CD14-positive monocyte (primary cell): Measurements from ENCODE around the gene SPO11. TPM values are rescaled to one million over a fixed set of nuclear protein-coding genes. Genes with fewer than 3 reads are reported as not detected.

Experiments used
- DNase-seq, 3 donors: peaks; one replicate each; pipeline ENCODE4 v3.0.0-alpha.2; 2011 to 2022
- H2AFZ ChIP-seq: 2 replicates; pipeline ENCODE4 v1.6.0; 2012; ENCODE audit warnings: mild to moderate bottlenecking, low read depth, low read length, inconsistent platforms; ENCODE audit not compliant: insufficient read depth, poor library complexity, severe bottlenecking
- H3K27ac ChIP-seq, 2 donors: 1 replicate in 1 of 2; 2 replicates in 1 of 2; pipeline ENCODE4 v1.5.1; 2012 to 2013; ENCODE audit warnings: low read length in 2 of 2, control low read depth in 1 of 2, inconsistent platforms in 1 of 2, low read depth in 1 of 2, mild to moderate bottlenecking in 1 of 2
- H3K27me3 ChIP-seq, 2 donors: one replicate each; pipeline versions ENCODE4 v1.6.0 to v1.6.1; 2011 to 2013; ENCODE audit warnings: low read length in 2 of 2; ENCODE audit not compliant: control insufficient read depth in 2 of 2, insufficient read depth in 2 of 2
- H3K36me3 ChIP-seq, 2 donors: replicated peaks in 1 of 2; 1 replicate in 1 of 2; 2 replicates in 1 of 2; pipeline versions ENCODE4 v1.5.1 to v1.6.1; 2012 to 2013; ENCODE audit warnings: low read length in 2 of 2, control low read depth in 1 of 2, inconsistent platforms in 1 of 2, mild to moderate bottlenecking in 1 of 2; ENCODE audit not compliant: insufficient read depth in 2 of 2, control insufficient read depth in 1 of 2
- H3K4me1 ChIP-seq, 2 donors: 1 replicate in 1 of 2; 2 replicates in 1 of 2; pipeline versions ENCODE4 v1.5.1 to v1.6.1; 2012 to 2013; ENCODE audit warnings: low read length in 2 of 2, control low read depth in 1 of 2, inconsistent platforms in 1 of 2, mild to moderate bottlenecking in 1 of 2, moderate library complexity in 1 of 2; ENCODE audit not compliant: insufficient read depth in 2 of 2, control insufficient read depth in 1 of 2
- H3K4me2 ChIP-seq: replicated peaks from 2 replicates; pipeline ENCODE3; 2012; ENCODE audit warnings: low read length, moderate library complexity, mild to moderate bottlenecking; ENCODE audit not compliant: poor library complexity, severe bottlenecking; ENCODE audit errors: extremely low read depth
- H3K4me3 ChIP-seq, 3 experiments: fragments of 200-600 bp in 1 of 3; sonication (generic) in 1 of 3; replicated peaks in 1 of 3; 1 replicate in 2 of 3; 2 replicates in 1 of 3; pipeline ENCODE4 v1.5.1; 2011 to 2013; ENCODE audit warnings: low read length in 3 of 3, mild to moderate bottlenecking in 3 of 3, control low read depth in 2 of 3, low read depth in 2 of 3, inconsistent platforms in 1 of 3, moderate library complexity in 1 of 3
- H3K79me2 ChIP-seq: 2 replicates; pipeline ENCODE4 v1.6.0; 2012; ENCODE audit warnings: mild to moderate bottlenecking, control low read depth, inconsistent platforms, low read length, moderate library complexity; ENCODE audit not compliant: insufficient read depth
- H3K9ac ChIP-seq: 2 replicates; pipeline ENCODE4 v1.6.0; 2017; ENCODE audit warnings: low read length, mild to moderate bottlenecking; ENCODE audit not compliant: insufficient read depth, poor library complexity, severe bottlenecking
- H3K9me3 ChIP-seq, 2 donors: replicated peaks in 1 of 2; 1 replicate in 1 of 2; 2 replicates in 1 of 2; pipeline versions ENCODE4 v1.5.1 to v1.6.1; 2012 to 2013; ENCODE audit warnings: low read length in 2 of 2, control low read depth in 1 of 2; ENCODE audit not compliant: control insufficient read depth in 1 of 2, insufficient read depth in 1 of 2
- H4K20me1 ChIP-seq: 2 replicates; pipeline ENCODE4 v1.6.0; 2012; ENCODE audit warnings: mild to moderate bottlenecking, low read length, control low read depth, moderate library complexity; ENCODE audit not compliant: insufficient read depth
- H3K27ac Mint-ChIP-seq, 7 donors: one replicate each; pipeline ENCODE4 v1.8.0; 2020; ENCODE audit warnings: mild to moderate bottlenecking in 7 of 7, mixed read lengths in 7 of 7, moderate library complexity in 6 of 7, inconsistent platforms in 2 of 7
- H3K27me3 Mint-ChIP-seq, 3 donors: one replicate each; pipeline ENCODE4 v1.8.0; 2021 to 2022; ENCODE audit warnings: low read depth in 3 of 3, mild to moderate bottlenecking in 3 of 3, mixed read lengths in 3 of 3, moderate library complexity in 3 of 3, inconsistent platforms in 1 of 3
- H3K36me3 Mint-ChIP-seq, 2 donors: one replicate each; pipeline ENCODE4 v1.8.0; 2020; ENCODE audit warnings: mixed read lengths in 2 of 2, inconsistent platforms in 1 of 2, mild to moderate bottlenecking in 1 of 2
- H3K4me1 Mint-ChIP-seq: one replicate; pipeline ENCODE4 v1.8.0; 2020; ENCODE audit warnings: mild to moderate bottlenecking, mixed read lengths
- H3K4me3 Mint-ChIP-seq, 2 donors: one replicate each; pipeline ENCODE4 v1.8.0; 2020; ENCODE audit warnings: mild to moderate bottlenecking in 2 of 2, mixed read lengths in 2 of 2, moderate library complexity in 1 of 2
- H3K9me3 Mint-ChIP-seq, 7 donors: one replicate each; pipeline ENCODE4 v1.8.0; 2020 to 2022; ENCODE audit warnings: mixed read lengths in 7 of 7, mild to moderate bottlenecking in 6 of 7, moderate library complexity in 6 of 7, inconsistent platforms in 2 of 7
- WGBS: methylation state at CpG from one replicate; pipeline ENCODE4 v1.1.5; 2013; ENCODE audit warnings: missing lambda C conversion rate; ENCODE audit not compliant: insufficient coverage; 5-methylcytosine and 5-hydroxymethylcytosine counted together
- intact Hi-C, 2 donors: fragments of 100-400 bp; cut with micrococcal nuclease; formaldehyde crosslinking; loops; one replicate each; pipeline versions ENCODE4 v1.15.0 to v1.15.1; 2023
- polyA plus RNA-seq, 3 donors: library from polyadenylated mRNA; depleted of rRNA in 1 of 3; unstranded in 2 of 3; stranded (reverse) in 1 of 3; fragments of 300-500 nt in 2 of 3; fragments of >200 nt in 1 of 3; fragmentation: Illumina TruSeq in 2 of 3; gene quantifications; 1 replicate in 2 of 3; 2 replicates in 1 of 3; pipeline ENCODE4 v1.2.3, GENCODE V29; 2012 to 2021
- TF ChIP-seq, protein P1 (sequence below): fragments of 200-600 bp; IDR thresholded peaks from one replicate; pipeline ENCODE4 v1.8.0; 2022; ENCODE audit warnings: antibody characterized with exemption, mild to moderate bottlenecking

SPO11 gene
- polyA plus RNA-seq, 3 donors = not detected

DNA sequence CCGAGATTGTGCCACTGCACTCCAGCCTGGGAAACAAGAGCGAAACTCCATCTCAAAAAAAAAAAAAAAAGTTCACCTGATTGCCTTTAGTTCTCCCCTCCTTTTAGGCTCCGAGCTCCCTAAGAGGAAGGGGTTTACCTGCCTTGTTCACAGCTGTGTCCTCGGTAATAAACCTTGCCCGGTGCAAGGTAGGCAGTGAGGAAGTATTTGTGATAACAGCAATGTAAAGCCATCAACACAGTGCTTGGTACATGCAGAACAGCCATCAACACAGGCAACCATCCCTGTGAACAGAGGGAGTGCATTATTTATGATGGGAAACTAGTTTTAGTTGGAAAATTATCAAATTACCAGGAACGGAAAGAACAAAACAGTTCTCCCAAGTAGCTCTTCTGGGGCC, 1.8 kb upstream of the SPO11 start:
- Histone ChIP-seq H3K4me1 (no peaks in the 10 kb centered on the region), H3K36me3 (no peaks in the 10 kb centered on the region), H3K79me2 (no peaks in the 10 kb centered on the region), H3K27ac (no peak overlapping the region), H3K4me3 (no peak overlapping the region), H3K27me3 (peaks cover 23 to 57% of the 10 kb centered on the region in 2 donors), H3K4me2 (no peak overlapping the region), H3K9me3 (no peaks in the 10 kb centered on the region), H3K9ac (no peak overlapping the region), H2AFZ (no peak overlapping the region), H4K20me1 (no peaks in the 10 kb centered on the region)
- no peak for DNase-seq
- WGBS = 100% methylated on average over 1 of the region's 6 CpGs
- intact Hi-C loops = no loop called here
- Mint-ChIP-seq H3K27ac (no peak overlapping the region), H3K9me3 (peaks cover 0 to 5% (median 0%) of the 10 kb centered on the region in 7 donors), H3K36me3 (no peaks in the 10 kb centered on the region), H3K27me3 (peaks cover 37 to 74% (median 42%) of the 10 kb centered on the region in 3 donors), H3K4me3 (no peak overlapping the region), H3K4me1 (peaks cover 2% of the 10 kb centered on the region)
- TF ChIP-seq, protein P1, sequence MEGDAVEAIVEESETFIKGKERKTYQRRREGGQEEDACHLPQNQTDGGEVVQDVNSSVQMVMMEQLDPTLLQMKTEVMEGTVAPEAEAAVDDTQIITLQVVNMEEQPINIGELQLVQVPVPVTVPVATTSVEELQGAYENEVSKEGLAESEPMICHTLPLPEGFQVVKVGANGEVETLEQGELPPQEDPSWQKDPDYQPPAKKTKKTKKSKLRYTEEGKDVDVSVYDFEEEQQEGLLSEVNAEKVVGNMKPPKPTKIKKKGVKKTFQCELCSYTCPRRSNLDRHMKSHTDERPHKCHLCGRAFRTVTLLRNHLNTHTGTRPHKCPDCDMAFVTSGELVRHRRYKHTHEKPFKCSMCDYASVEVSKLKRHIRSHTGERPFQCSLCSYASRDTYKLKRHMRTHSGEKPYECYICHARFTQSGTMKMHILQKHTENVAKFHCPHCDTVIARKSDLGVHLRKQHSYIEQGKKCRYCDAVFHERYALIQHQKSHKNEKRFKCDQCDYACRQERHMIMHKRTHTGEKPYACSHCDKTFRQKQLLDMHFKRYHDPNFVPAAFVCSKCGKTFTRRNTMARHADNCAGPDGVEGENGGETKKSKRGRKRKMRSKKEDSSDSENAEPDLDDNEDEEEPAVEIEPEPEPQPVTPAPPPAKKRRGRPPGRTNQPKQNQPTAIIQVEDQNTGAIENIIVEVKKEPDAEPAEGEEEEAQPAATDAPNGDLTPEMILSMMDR = no peak

DNA sequence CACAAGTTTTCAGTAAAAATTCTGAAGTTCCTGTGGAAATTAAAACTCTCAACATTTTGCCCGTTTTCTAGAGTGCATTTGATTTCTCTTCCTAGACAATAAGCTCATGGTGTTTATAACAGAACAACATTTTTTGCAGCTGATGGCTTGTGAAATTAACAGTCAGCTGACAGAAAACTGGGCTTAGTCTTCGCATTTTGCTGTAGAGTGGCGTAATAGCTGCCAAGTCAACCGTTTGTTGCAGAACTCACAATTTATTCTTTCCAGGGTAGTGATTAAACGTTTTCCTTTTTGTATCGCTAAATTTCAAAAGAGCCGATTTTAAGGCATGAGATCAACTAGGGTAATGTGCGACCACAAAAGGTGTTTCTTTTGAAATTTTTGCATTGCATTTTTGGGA, 1.4 kb downstream of the SPO11 start:
- no peak overlapping the region for H2AFZ ChIP-seq
- no peaks in the 10 kb centered on the region for H3K36me3 Mint-ChIP-seq
- H3K4me1 ChIP-seq = no peaks in the 10 kb centered on the region
- no peak for DNase-seq
- H3K27ac Mint-ChIP-seq = no peak overlapping the region
- peaks cover 27 to 54% (median 35%) of the 10 kb centered on the region in 3 donors for H3K27me3 Mint-ChIP-seq
- H3K4me3 Mint-ChIP-seq = peak overlapping the region in 1 of 2 donors; percentile 64
- H4K20me1 ChIP-seq = no peaks in the 10 kb centered on the region
- peaks cover 0 to 5% (median 0%) of the 10 kb centered on the region in 7 donors for H3K9me3 Mint-ChIP-seq
- WGBS = 60% methylated on average over 1 of the region's 8 CpGs
- H3K4me3 ChIP-seq = no peak overlapping the region
- H3K4me1 Mint-ChIP-seq = peaks cover 2% of the 10 kb centered on the region
- H3K79me2 ChIP-seq = no peaks in the 10 kb centered on the region
- intact Hi-C loops = no loop called here
- peaks cover 30 to 47% of the 10 kb centered on the region in 2 donors for H3K27me3 ChIP-seq
- H3K27ac ChIP-seq = no peak overlapping the region
- no peaks in the 10 kb centered on the region for H3K36me3 ChIP-seq
- no peaks in the 10 kb centered on the region for H3K9me3 ChIP-seq
- TF ChIP-seq, protein P1 = no peak
- H3K4me2 ChIP-seq = no peak overlapping the region
- H3K9ac ChIP-seq = no peak overlapping the region
